ENCODE data around the gene CSNK1A1.

CSNK1A1 gene

GRCh38 chr5:149450199-149450598 is 101.0 kb downstream of the CSNK1A1 start:
- no peak overlapping the region for H3K18ac ChIP-seq (ENCODE audit: low read length)
- no peak overlapping the region for H3K9ac ChIP-seq (ENCODE audit: low read depth, low read length, poor library complexity)
- DNase-seq (ENCODE audit: low spot score) = no peak
- H2BK5ac ChIP-seq (ENCODE audit: low read length) = no peak overlapping the region
- H2AFZ ChIP-seq (ENCODE audit: low read length) = peak overlapping the region; percentile 38
- H4K8ac ChIP-seq (ENCODE audit: low read depth, low read length) = no peak overlapping the region
- H3K79me1 ChIP-seq (ENCODE audit: low read depth, low read length) = no peaks in the 10 kb centered on the region
- no peak overlapping the region for H3K4me3 ChIP-seq (ENCODE audit: low read length in 2 of 2)
- H4K91ac ChIP-seq (ENCODE audit: low read depth, low read length, poor library complexity) = no peak overlapping the region
- no CpG with 5 or more reads among the region's 3 CpGs for WGBS, 2 donors (ENCODE audit: extremely low coverage in 2 of 2, insufficient read length in 2 of 2, insufficient replicate concordance in 1 of 2)
- peaks cover 11 to 17% of the 10 kb centered on the region in 2 donors for H3K4me1 ChIP-seq (ENCODE audit: control insufficient read depth in 2 of 2, insufficient read depth in 1 of 2, low read depth in 1 of 2, low read length in 2 of 2)
- H3K4me2 ChIP-seq (ENCODE audit: insufficient read depth, low read length, poor library complexity, severe bottlenecking) = no peak overlapping the region
- no peaks in the 10 kb centered on the region for H3K9me3 ChIP-seq (replicated peaks in 1 of 2; ENCODE audit: control insufficient read depth in 2 of 2, insufficient read depth in 1 of 2, low read depth in 1 of 2, low read length in 2 of 2)
- no peak overlapping the region for H3K27ac ChIP-seq (replicated peaks; ENCODE audit: low read length)
- H3K27me3 ChIP-seq (ENCODE audit: control insufficient read depth in 3 of 3, insufficient read depth in 3 of 3, low read depth in 1 of 3, low read length in 3 of 3) = no peaks in the 10 kb centered on the region
- no peak overlapping the region for H2BK120ac ChIP-seq (ENCODE audit: low read depth, low read length)
- H2BK15ac ChIP-seq (ENCODE audit: low read length) = no peak overlapping the region
- no peaks in the 10 kb centered on the region for H3K36me3 ChIP-seq (replicated peaks in 1 of 2; ENCODE audit: control insufficient read depth in 2 of 2, insufficient read depth in 2 of 2, low read length in 2 of 2)
- H3K4ac ChIP-seq (ENCODE audit: low read length) = no peak overlapping the region
- no peak overlapping the region for H2BK12ac ChIP-seq (ENCODE audit: low read length)
- no peak overlapping the region for H2AK5ac ChIP-seq (ENCODE audit: low read depth, low read length)
- H3K14ac ChIP-seq (ENCODE audit: low read length) = no peak overlapping the region
- no peak overlapping the region for H3K23ac ChIP-seq (ENCODE audit: low read depth, low read length, poor library complexity)

DNA sequence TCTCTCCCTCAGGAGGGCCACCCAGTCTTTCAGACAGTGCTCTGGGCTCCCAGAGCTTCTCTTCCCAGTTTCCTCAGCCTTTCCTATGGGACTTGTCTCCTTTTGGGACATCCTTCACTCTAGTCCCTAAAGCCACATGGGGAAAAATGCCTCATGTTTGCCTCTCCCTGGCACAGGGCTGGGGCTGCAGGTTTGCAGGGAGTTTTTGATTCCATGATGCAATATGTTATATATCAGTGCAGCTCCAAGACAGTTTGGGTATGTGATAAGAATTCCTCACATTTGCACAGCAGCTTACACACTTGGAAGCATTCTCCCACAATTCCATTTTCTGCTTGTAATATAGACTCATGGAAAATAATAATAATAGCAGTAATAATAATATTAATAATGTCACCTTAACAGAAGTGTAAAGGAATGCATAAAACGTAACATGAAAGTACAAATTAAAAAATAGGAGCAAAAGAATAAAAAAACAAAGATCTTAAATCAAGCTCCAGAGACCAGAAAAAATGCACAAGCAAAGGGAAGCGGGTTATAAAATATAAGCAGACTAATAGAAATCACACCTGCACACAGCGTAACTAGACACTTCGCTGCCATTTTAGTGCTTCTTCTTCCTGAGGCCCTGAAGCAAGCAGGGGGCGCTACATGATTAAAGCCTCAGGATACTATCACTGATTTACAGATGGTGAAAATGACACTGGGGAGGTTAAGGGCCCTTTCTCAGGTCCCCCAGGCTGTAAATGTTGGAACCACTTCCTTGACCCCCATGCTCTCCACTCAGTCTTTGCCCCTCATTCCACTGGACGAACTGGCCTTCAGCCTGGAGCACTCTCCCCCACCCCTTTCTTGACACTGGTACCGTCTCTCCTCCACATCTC is 102.2 kb downstream of the CSNK1A1 start:
- no peak overlapping the region for H3K27ac ChIP-seq (replicated peaks; ENCODE audit: low read length)
- no peaks in the 10 kb centered on the region for H3K9me3 ChIP-seq (replicated peaks in 1 of 2; ENCODE audit: control insufficient read depth in 2 of 2, insufficient read depth in 1 of 2, low read depth in 1 of 2, low read length in 2 of 2)
- H3K36me3 ChIP-seq (replicated peaks in 1 of 2; ENCODE audit: control insufficient read depth in 2 of 2, insufficient read depth in 2 of 2, low read length in 2 of 2) = no peaks in the 10 kb centered on the region
- no peak overlapping the region for H4K8ac ChIP-seq (ENCODE audit: low read depth, low read length)
- H3K79me1 ChIP-seq (ENCODE audit: low read depth, low read length) = no peaks in the 10 kb centered on the region
- H2BK5ac ChIP-seq (ENCODE audit: low read length) = no peak overlapping the region
- H3K23ac ChIP-seq (ENCODE audit: low read depth, low read length, poor library complexity) = no peak overlapping the region
- peaks cover 11 to 17% of the 10 kb centered on the region in 2 donors for H3K4me1 ChIP-seq (ENCODE audit: control insufficient read depth in 2 of 2, insufficient read depth in 1 of 2, low read depth in 1 of 2, low read length in 2 of 2)
- no peak overlapping the region for H3K9ac ChIP-seq (ENCODE audit: low read depth, low read length, poor library complexity)
- no peak overlapping the region for H3K18ac ChIP-seq (ENCODE audit: low read length)
- H2BK12ac ChIP-seq (ENCODE audit: low read length) = no peak overlapping the region
- H3K4ac ChIP-seq (ENCODE audit: low read length) = no peak overlapping the region
- H2BK15ac ChIP-seq (ENCODE audit: low read length) = no peak overlapping the region
- no peak overlapping the region for H3K4me2 ChIP-seq (ENCODE audit: insufficient read depth, low read length, poor library complexity, severe bottlenecking)
- H2AK5ac ChIP-seq (ENCODE audit: low read depth, low read length) = no peak overlapping the region
- no peak overlapping the region for H3K4me3 ChIP-seq (ENCODE audit: low read length in 2 of 2)
- H3K14ac ChIP-seq (ENCODE audit: low read length) = no peak overlapping the region
- no CpG with 5 or more reads among the region's 7 CpGs for WGBS, 2 donors (ENCODE audit: extremely low coverage in 2 of 2, insufficient read length in 2 of 2, insufficient replicate concordance in 1 of 2)
- no peak overlapping the region for H2BK120ac ChIP-seq (ENCODE audit: low read depth, low read length)
- H3K27me3 ChIP-seq (ENCODE audit: control insufficient read depth in 3 of 3, insufficient read depth in 3 of 3, low read depth in 1 of 3, low read length in 3 of 3) = no peaks in the 10 kb centered on the region
- H2AFZ ChIP-seq (ENCODE audit: low read length) = peak overlapping the region; percentile 60
- no peak for DNase-seq (ENCODE audit: low spot score)
- H4K91ac ChIP-seq (ENCODE audit: low read depth, low read length, poor library complexity) = no peak overlapping the region

DNA sequence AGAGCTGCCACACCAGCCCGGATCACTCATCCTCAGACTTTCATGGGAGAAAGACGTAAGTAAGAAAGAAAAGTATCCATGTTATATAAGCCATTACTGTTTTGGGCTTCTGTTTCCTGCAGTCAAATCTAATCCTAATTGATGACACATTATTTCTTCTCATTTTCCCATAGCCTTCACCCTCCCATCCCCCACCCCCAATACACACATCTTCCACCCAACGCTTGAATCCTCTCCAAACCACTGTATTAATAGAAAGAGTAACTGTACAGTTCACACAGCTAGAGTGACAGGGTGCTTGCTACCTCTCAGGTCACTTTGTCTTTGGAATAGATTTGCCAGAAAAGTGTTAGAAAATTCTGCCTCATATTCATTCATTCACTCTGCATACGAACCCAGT is 102.8 kb downstream of the CSNK1A1 start:
- H3K27me3 ChIP-seq (ENCODE audit: control insufficient read depth in 3 of 3, insufficient read depth in 3 of 3, low read depth in 1 of 3, low read length in 3 of 3) = no peaks in the 10 kb centered on the region
- DNase-seq (ENCODE audit: low spot score) = no peak
- no peak overlapping the region for H2AK5ac ChIP-seq (ENCODE audit: low read depth, low read length)
- H3K14ac ChIP-seq (ENCODE audit: low read length) = no peak overlapping the region
- H3K27ac ChIP-seq (replicated peaks; ENCODE audit: low read length) = no peak overlapping the region
- H3K18ac ChIP-seq (ENCODE audit: low read length) = no peak overlapping the region
- H2BK120ac ChIP-seq (ENCODE audit: low read depth, low read length) = no peak overlapping the region
- H2AFZ ChIP-seq (ENCODE audit: low read length) = peak overlapping the region; percentile 18
- H3K9me3 ChIP-seq (replicated peaks in 1 of 2; ENCODE audit: control insufficient read depth in 2 of 2, insufficient read depth in 1 of 2, low read depth in 1 of 2, low read length in 2 of 2) = no peaks in the 10 kb centered on the region
- H2BK5ac ChIP-seq (ENCODE audit: low read length) = no peak overlapping the region
- no peaks in the 10 kb centered on the region for H3K79me1 ChIP-seq (ENCODE audit: low read depth, low read length)
- H3K4me3 ChIP-seq (ENCODE audit: low read length in 2 of 2) = no peak overlapping the region
- no peak overlapping the region for H3K4ac ChIP-seq (ENCODE audit: low read length)
- no peak overlapping the region for H4K8ac ChIP-seq (ENCODE audit: low read depth, low read length)
- no peak overlapping the region for H3K23ac ChIP-seq (ENCODE audit: low read depth, low read length, poor library complexity)
- H2BK12ac ChIP-seq (ENCODE audit: low read length) = no peak overlapping the region
- H3K9ac ChIP-seq (ENCODE audit: low read depth, low read length, poor library complexity) = no peak overlapping the region
- peaks cover 10 to 16% of the 10 kb centered on the region in 2 donors for H3K4me1 ChIP-seq (ENCODE audit: control insufficient read depth in 2 of 2, insufficient read depth in 1 of 2, low read depth in 1 of 2, low read length in 2 of 2)
- 100% methylated on average over 1 of the region's 4 CpGs; no CpG with 5 or more reads in 1 of the 2 donors for WGBS, 2 donors (ENCODE audit: extremely low coverage in 2 of 2, insufficient read length in 2 of 2, insufficient replicate concordance in 1 of 2)
- no peaks in the 10 kb centered on the region for H3K36me3 ChIP-seq (replicated peaks in 1 of 2; ENCODE audit: control insufficient read depth in 2 of 2, insufficient read depth in 2 of 2, low read length in 2 of 2)
- no peak overlapping the region for H4K91ac ChIP-seq (ENCODE audit: low read depth, low read length, poor library complexity)
- no peak overlapping the region for H3K4me2 ChIP-seq (ENCODE audit: insufficient read depth, low read length, poor library complexity, severe bottlenecking)
- no peak overlapping the region for H2BK15ac ChIP-seq (ENCODE audit: low read length)

Measured in neuronal stem cell (in vitro differentiated cells).